ENCODE measurements around the gene FOXB1. TPM values are rescaled to one million over a fixed set of nuclear protein-coding genes. Genes with fewer than 3 reads are reported as not detected.

FOXB1 gene
- total RNA-seq, result not detected in 2 replicates

DNA sequence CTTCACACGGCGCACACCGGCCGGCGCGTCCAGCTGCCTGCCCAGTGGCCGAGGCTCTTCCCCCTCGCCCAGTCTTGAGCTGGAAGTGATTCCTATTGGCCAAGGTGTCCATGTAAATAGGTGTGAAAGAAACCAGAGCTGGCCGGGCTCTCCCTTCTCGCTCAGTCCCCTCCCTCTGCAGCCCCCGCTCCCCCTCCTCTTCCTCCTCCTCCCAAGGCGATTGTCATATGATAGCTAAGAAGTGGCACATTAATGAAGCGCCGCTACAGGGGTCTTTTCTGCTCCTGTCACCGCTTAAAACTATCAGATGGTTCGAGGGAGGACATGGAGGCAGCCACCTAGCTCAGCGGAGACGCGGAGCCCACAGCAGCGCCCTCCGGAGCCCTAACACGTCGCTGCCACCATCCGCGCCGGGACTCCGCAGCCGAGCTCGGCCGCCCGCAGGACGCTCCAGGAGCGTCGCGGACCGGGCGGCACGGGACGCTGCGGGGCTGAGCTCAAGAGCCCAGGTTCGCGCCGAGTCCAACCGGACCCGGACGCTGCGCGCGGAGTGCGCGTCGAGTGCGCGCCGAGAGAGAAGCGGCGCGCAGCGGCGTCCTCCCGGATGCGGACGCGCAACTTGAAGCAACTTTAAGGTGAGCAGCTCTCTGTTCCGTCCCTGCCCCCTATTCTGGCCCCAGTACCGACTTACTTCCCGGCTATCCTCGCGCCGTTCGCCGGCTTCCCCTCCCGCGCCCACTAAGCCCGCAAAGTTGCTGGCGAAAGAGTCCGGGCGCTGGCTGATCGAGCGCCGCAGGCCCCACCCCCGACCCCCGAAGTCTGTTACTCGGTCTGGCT is at the start of gene FOXB1:
TSS of gene FOXB1 (plus strand) at position 303 of the 837 bp plus-strand sequence. CDS start 653 bp downstream, outside the sequence.

Measured in aortic smooth muscle cell (primary cell).